Measurements from ENCODE around the gene PDGFA. TPM values are rescaled to one million over a fixed set of nuclear protein-coding genes. Genes with fewer than 3 reads are reported as not detected.

The PDGFA gene
- total RNA-seq, 1 experiment from 2014 or later: 129 TPM

DNA sequence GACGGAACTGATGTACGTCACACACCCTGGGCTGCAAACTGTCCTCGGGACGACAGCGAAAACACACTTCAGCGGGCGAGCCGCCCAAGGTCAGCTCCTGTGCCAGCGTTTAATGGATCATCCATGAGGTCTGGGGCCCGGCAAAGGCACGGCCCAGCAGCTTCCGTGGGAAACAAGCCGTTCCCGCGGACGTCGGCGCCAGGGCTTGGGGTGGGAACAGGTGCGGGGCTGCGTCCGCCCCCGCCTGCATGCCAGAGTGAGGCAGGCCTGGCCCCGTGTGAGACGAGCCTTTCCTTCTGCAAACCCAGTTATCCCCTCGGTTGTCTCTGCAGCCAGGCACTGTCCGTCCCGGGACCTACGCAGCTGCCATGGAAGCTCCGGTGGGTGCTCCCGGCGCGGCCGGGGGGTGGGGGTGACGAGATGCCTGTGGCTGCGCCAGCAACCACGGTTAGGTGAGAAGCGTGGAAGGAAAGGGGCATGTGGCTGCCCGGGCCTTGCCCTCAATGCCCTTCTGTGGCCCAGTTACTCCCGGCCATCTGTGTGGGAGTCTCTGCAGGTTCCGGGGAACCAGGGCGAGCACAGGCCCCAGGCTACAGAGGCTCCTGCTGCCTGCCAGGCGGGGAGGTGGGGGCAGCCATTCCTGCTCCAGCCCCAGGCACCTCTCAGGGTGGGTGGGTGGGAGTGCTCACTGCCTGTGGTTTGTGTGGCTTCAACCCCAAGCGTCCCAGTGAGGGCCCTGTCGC is 42.2 kb upstream of the PDGFA start (continued):
- TF ChIP-seq ATF1 (CRISPR knock-in tag; IDR thresholded peaks at IDR 0.05) (no peak), ZNF121 (CRISPR knock-in tag; IDR thresholded peaks at IDR 0.05) (no peak), ZNF396 (CRISPR knock-in tag; IDR thresholded peaks at IDR 0.05; ENCODE audit: borderline replicate concordance) (no peak)
- TF ChIP-seq, protein P1, sequence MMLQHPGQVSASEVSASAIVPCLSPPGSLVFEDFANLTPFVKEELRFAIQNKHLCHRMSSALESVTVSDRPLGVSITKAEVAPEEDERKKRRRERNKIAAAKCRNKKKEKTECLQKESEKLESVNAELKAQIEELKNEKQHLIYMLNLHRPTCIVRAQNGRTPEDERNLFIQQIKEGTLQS (CRISPR knock-in tag; conservative IDR thresholded peaks at IDR 0.05): no peak
- TF ChIP-seq, protein P2, sequence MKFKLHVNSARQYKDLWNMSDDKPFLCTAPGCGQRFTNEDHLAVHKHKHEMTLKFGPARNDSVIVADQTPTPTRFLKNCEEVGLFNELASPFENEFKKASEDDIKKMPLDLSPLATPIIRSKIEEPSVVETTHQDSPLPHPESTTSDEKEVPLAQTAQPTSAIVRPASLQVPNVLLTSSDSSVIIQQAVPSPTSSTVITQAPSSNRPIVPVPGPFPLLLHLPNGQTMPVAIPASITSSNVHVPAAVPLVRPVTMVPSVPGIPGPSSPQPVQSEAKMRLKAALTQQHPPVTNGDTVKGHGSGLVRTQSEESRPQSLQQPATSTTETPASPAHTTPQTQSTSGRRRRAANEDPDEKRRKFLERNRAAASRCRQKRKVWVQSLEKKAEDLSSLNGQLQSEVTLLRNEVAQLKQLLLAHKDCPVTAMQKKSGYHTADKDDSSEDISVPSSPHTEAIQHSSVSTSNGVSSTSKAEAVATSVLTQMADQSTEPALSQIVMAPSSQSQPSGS (CRISPR knock-in tag; IDR thresholded peaks at IDR 0.05; ENCODE audit: borderline replicate concordance, low read depth): no peak

DNA sequence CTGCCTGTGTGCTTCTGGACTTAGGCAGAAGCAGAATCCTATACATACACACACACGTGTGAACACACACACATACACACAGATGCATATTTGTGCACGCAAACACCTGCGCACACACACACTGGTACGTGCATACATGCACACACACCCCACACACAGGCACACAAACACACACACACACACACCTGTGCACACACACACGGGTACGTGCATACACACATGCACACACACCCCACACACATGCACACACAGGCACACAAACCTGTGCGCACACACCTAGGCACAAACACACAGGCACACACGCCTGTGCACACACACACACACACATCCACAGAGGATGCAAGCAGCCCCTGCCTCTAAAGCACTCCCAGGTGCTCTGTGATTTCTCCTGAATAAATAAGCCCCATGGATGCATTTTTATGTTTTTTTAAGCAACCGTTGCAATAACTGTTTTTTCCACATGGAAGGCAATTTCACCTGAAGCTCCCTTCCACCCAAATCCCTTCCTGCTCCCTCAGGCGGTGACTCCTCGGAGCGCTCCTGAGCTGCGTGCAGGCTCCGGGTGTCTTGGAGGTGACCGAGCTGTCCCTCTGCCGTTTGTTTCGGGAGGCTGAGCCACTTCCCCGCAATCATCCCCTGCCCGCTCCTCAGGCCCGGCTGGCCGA is 41.5 kb upstream of the PDGFA start:
- POLR2A ChIA-PET: no interaction called here
- H3K27ac Mint-ChIP-seq: peak overlapping the region; percentile 74; the same call in 1 of the 2 replicates
- CTCF ChIA-PET: interaction anchor here (0.9 to 1.4 kb wide), 2 partner anchors 225 to 240 kb away, joined by 3 read pairs; no protein-coding TSS in a partner anchor
- no peaks in the 10 kb centered on the region for H3K4me1 Mint-ChIP-seq
- no peak; the same call in 1 of the 2 replicates for ATAC-seq
- H3K27me3 Mint-ChIP-seq (ENCODE audit: low read depth): no peaks in the 10 kb centered on the region
- H3K36me3 Mint-ChIP-seq: peaks cover 8% of the 10 kb centered on the region; the same call in 1 of the 2 replicates
- DNase-seq (ENCODE audit: low spot score): no peak
- H3K9me3 Mint-ChIP-seq: no peaks in the 10 kb centered on the region
- no peak overlapping the region for H3K4me3 Mint-ChIP-seq
- TF ChIP-seq, protein P3, sequence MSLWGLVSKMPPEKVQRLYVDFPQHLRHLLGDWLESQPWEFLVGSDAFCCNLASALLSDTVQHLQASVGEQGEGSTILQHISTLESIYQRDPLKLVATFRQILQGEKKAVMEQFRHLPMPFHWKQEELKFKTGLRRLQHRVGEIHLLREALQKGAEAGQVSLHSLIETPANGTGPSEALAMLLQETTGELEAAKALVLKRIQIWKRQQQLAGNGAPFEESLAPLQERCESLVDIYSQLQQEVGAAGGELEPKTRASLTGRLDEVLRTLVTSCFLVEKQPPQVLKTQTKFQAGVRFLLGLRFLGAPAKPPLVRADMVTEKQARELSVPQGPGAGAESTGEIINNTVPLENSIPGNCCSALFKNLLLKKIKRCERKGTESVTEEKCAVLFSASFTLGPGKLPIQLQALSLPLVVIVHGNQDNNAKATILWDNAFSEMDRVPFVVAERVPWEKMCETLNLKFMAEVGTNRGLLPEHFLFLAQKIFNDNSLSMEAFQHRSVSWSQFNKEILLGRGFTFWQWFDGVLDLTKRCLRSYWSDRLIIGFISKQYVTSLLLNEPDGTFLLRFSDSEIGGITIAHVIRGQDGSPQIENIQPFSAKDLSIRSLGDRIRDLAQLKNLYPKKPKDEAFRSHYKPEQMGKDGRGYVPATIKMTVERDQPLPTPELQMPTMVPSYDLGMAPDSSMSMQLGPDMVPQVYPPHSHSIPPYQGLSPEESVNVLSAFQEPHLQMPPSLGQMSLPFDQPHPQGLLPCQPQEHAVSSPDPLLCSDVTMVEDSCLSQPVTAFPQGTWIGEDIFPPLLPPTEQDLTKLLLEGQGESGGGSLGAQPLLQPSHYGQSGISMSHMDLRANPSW (CRISPR knock-in tag; conservative IDR thresholded peaks at IDR 0.05; ENCODE audit: low read depth): no peak
- TF ChIP-seq, protein P4, sequence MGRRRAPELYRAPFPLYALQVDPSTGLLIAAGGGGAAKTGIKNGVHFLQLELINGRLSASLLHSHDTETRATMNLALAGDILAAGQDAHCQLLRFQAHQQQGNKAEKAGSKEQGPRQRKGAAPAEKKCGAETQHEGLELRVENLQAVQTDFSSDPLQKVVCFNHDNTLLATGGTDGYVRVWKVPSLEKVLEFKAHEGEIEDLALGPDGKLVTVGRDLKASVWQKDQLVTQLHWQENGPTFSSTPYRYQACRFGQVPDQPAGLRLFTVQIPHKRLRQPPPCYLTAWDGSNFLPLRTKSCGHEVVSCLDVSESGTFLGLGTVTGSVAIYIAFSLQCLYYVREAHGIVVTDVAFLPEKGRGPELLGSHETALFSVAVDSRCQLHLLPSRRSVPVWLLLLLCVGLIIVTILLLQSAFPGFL (CRISPR knock-in tag; IDR thresholded peaks at IDR 0.05; ENCODE audit: borderline replicate concordance): no peak
- TF ChIP-seq FOXJ3 (CRISPR knock-in tag; IDR thresholded peaks at IDR 0.05; ENCODE audit: borderline replicate concordance) (no peak), NFYB (CRISPR knock-in tag; conservative IDR thresholded peaks at IDR 0.05; ENCODE audit: low read depth) (no peak), MYBL2 (CRISPR knock-in tag; IDR thresholded peaks at IDR 0.05) (no peak), ZNF219 (CRISPR knock-in tag; IDR thresholded peaks at IDR 0.05; ENCODE audit: borderline replicate concordance) (no peak), ZNF423 (CRISPR knock-in tag; IDR thresholded peaks at IDR 0.05) (no peak), SOX15 (CRISPR knock-in tag; IDR thresholded peaks at IDR 0.05) (no peak)
- TF ChIP-seq, protein P1 (CRISPR knock-in tag; conservative IDR thresholded peaks at IDR 0.05): no peak
- TF ChIP-seq, protein P5, sequence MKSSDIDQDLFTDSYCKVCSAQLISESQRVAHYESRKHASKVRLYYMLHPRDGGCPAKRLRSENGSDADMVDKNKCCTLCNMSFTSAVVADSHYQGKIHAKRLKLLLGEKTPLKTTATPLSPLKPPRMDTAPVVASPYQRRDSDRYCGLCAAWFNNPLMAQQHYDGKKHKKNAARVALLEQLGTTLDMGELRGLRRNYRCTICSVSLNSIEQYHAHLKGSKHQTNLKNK (CRISPR knock-in tag; IDR thresholded peaks at IDR 0.05): no peak
- TF ChIP-seq, protein P6, sequence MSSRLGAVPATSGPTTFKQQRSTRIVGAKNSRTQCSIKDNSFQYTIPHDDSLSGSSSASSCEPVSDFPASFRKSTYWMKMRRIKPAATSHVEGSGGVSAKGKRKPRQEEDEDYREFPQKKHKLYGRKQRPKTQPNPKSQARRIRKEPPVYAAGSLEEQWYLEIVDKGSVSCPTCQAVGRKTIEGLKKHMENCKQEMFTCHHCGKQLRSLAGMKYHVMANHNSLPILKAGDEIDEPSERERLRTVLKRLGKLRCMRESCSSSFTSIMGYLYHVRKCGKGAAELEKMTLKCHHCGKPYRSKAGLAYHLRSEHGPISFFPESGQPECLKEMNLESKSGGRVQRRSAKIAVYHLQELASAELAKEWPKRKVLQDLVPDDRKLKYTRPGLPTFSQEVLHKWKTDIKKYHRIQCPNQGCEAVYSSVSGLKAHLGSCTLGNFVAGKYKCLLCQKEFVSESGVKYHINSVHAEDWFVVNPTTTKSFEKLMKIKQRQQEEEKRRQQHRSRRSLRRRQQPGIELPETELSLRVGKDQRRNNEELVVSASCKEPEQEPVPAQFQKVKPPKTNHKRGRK (CRISPR knock-in tag; IDR thresholded peaks at IDR 0.05; ENCODE audit: borderline replicate concordance): no peak
- TF ChIP-seq, protein P7, sequence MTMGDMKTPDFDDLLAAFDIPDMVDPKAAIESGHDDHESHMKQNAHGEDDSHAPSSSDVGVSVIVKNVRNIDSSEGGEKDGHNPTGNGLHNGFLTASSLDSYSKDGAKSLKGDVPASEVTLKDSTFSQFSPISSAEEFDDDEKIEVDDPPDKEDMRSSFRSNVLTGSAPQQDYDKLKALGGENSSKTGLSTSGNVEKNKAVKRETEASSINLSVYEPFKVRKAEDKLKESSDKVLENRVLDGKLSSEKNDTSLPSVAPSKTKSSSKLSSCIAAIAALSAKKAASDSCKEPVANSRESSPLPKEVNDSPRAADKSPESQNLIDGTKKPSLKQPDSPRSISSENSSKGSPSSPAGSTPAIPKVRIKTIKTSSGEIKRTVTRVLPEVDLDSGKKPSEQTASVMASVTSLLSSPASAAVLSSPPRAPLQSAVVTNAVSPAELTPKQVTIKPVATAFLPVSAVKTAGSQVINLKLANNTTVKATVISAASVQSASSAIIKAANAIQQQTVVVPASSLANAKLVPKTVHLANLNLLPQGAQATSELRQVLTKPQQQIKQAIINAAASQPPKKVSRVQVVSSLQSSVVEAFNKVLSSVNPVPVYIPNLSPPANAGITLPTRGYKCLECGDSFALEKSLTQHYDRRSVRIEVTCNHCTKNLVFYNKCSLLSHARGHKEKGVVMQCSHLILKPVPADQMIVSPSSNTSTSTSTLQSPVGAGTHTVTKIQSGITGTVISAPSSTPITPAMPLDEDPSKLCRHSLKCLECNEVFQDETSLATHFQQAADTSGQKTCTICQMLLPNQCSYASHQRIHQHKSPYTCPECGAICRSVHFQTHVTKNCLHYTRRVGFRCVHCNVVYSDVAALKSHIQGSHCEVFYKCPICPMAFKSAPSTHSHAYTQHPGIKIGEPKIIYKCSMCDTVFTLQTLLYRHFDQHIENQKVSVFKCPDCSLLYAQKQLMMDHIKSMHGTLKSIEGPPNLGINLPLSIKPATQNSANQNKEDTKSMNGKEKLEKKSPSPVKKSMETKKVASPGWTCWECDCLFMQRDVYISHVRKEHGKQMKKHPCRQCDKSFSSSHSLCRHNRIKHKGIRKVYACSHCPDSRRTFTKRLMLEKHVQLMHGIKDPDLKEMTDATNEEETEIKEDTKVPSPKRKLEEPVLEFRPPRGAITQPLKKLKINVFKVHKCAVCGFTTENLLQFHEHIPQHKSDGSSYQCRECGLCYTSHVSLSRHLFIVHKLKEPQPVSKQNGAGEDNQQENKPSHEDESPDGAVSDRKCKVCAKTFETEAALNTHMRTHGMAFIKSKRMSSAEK (CRISPR knock-in tag; IDR thresholded peaks at IDR 0.05; ENCODE audit: borderline replicate concordance): no peak
- TF ChIP-seq, protein P8, sequence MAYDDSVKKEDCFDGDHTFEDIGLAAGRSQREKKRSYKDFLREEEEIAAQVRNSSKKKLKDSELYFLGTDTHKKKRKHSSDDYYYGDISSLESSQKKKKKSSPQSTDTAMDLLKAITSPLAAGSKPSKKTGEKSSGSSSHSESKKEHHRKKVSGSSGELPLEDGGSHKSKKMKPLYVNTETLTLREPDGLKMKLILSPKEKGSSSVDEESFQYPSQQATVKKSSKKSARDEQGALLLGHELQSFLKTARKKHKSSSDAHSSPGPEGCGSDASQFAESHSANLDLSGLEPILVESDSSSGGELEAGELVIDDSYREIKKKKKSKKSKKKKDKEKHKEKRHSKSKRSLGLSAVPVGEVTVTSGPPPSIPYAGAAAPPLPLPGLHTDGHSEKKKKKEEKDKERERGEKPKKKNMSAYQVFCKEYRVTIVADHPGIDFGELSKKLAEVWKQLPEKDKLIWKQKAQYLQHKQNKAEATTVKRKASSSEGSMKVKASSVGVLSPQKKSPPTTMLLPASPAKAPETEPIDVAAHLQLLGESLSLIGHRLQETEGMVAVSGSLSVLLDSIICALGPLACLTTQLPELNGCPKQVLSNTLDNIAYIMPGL (CRISPR knock-in tag; IDR thresholded peaks at IDR 0.05): no peak
